SK-N-SH (cell line): ENCODE data around the gene RBM33. TPM values are rescaled to one million over a fixed set of nuclear protein-coding genes. Genes with fewer than 3 reads are reported as not detected.

Experiments
- CTCF ChIA-PET: fragments of 300-600, 350-600 bp; formaldehyde crosslinking; extraction: SDS; loops from one replicate; lab custom pipeline; 2021; lab: Yijun Ruan, JAX
- POLR2A ChIA-PET: fragments of 350-600 bp; sonication (Branson Sonifier 250); formaldehyde crosslinking; extraction: SDS; loops from one replicate; lab custom pipeline; 2020; ENCODE audit warnings: antibody characterized with exemption, inconsistent platforms; lab: Yijun Ruan, JAX
- DNase-seq: peaks from one replicate; pipeline ENCODE4 v3.0.0; 2012
- H2AFZ ChIP-seq: fragments of 200-600 bp; sonication (generic); 2 replicates; pipeline ENCODE4 v1.8.1; 2016; ENCODE audit warnings: antibody characterized with exemption, mild to moderate bottlenecking, low read depth
- H3F3A ChIP-seq: fragments of 200-600 bp; sonication (generic); replicated peaks from 2 replicates; pipeline ENCODE3; 2016; ENCODE audit warnings: antibody characterized with exemption, mild to moderate bottlenecking; ENCODE audit not compliant: insufficient read depth
- H3K27ac ChIP-seq, 2 experiments: fragments of 200-500 bp in 1 of 2; fragments of 200-600 bp in 1 of 2; sonication (Bioruptor generic) in 1 of 2; sonication (generic), shearing (Covaris generic) in 1 of 2; 2 replicates each; pipeline versions ENCODE4 v1.5.1 to v1.6.1; 2014 to 2016; ENCODE audit warnings: low read depth in 2 of 2, inconsistent platforms in 1 of 2, low read length in 1 of 2, mild to moderate bottlenecking in 1 of 2, mixed read lengths in 1 of 2
- H3K27me3 ChIP-seq: fragments of 200-600 bp; sonication (generic), shearing (Covaris generic); 2 replicates; pipeline ENCODE4 v1.6.1; 2016; ENCODE audit warnings: mixed run types; ENCODE audit not compliant: insufficient read depth
- H3K36me3 ChIP-seq, 2 experiments: fragments of 200-500 bp in 1 of 2; fragments of 200-600 bp in 1 of 2; sonication (Bioruptor generic) in 1 of 2; sonication (generic) in 1 of 2; replicated peaks in 1 of 2; 2 replicates each; pipeline versions ENCODE3 to v1.5.1; 2014 to 2016; ENCODE audit warnings: low read length in 1 of 2, mild to moderate bottlenecking in 1 of 2; ENCODE audit not compliant: insufficient read depth in 2 of 2, control insufficient read depth in 1 of 2
- H3K4me1 ChIP-seq, 2 experiments: fragments of 200-500 bp in 1 of 2; fragments of 200-600 bp in 1 of 2; sonication (Bioruptor generic) in 1 of 2; sonication (generic), shearing (Covaris generic) in 1 of 2; 2 replicates each; pipeline versions ENCODE4 v1.5.1 to v1.6.1; 2014 to 2016; ENCODE audit warnings: low read depth in 1 of 2, low read length in 1 of 2, mixed run types in 1 of 2; ENCODE audit not compliant: insufficient read depth in 2 of 2, control insufficient read depth in 1 of 2
- H3K4me2 ChIP-seq: fragments of 200-600 bp; sonication (generic), shearing (Covaris generic); 2 replicates; pipeline ENCODE4 v1.6.1; 2017; ENCODE audit warnings: mixed run types
- H3K4me3 ChIP-seq, 2 experiments: fragments of 200-500 bp in 1 of 2; fragments of 200-600 bp in 1 of 2; sonication (Bioruptor generic) in 1 of 2; sonication (generic), shearing (Covaris generic) in 1 of 2; 2 replicates each; pipeline versions ENCODE4 v1.5.1 to v1.8.1; 2014 to 2016; ENCODE audit warnings: low read depth in 2 of 2, inconsistent platforms in 1 of 2, low read length in 1 of 2, mild to moderate bottlenecking in 1 of 2, mixed read lengths in 1 of 2, moderate library complexity in 1 of 2
- H3K79me2 ChIP-seq: fragments of 200-600 bp; sonication (generic); 2 replicates; pipeline ENCODE4 v1.8.1; 2017; ENCODE audit warnings: mild to moderate bottlenecking; ENCODE audit not compliant: insufficient read depth
- H3K9ac ChIP-seq: fragments of 200-600 bp; sonication (generic); 2 replicates; pipeline ENCODE4 v1.6.1; 2017; ENCODE audit warnings: mixed run types
- H3K9me2 ChIP-seq: fragments of 200-600 bp; sonication (generic); 2 replicates; pipeline ENCODE4 v1.6.1; 2017; ENCODE audit warnings: mixed run types
- H3K9me3 ChIP-seq: fragments of 200-600 bp; sonication (generic); 2 replicates; pipeline ENCODE4 v1.6.1; 2017; ENCODE audit warnings: mixed run types, mild to moderate bottlenecking, moderate library complexity
- H4K20me1 ChIP-seq: fragments of 200-600 bp; sonication (generic); 2 replicates; pipeline ENCODE4 v1.6.1; 2017; ENCODE audit warnings: mild to moderate bottlenecking, mixed run types; ENCODE audit not compliant: insufficient read depth
- GABPA ChIP-seq: IDR thresholded peaks from 2 replicates; pipeline ENCODE4 v1.4.0; 2012; ENCODE audit warnings: low read depth, mild to moderate bottlenecking
- IRF3 ChIP-seq: fragments of 150-350 bp; IDR thresholded peaks from 2 replicates; pipeline ENCODE4 v1.6.1; 2016; ENCODE audit warnings: mild to moderate bottlenecking, low read depth, low read length
- JUND ChIP-seq: IDR thresholded peaks from 2 replicates; pipeline ENCODE4 v1.4.0; 2012
- MAX ChIP-seq: IDR thresholded peaks from 2 replicates; pipeline ENCODE4 v1.4.0; 2012; ENCODE audit warnings: low read depth
- NFIC ChIP-seq: IDR thresholded peaks from 2 replicates; pipeline ENCODE4 v1.4.0; 2012; ENCODE audit warnings: borderline replicate concordance
- NRF1 ChIP-seq: IDR thresholded peaks from 2 replicates; pipeline ENCODE4 v1.6.1; 2012; ENCODE audit warnings: low read depth, mild to moderate bottlenecking, low read length
- RAD21 ChIP-seq: IDR thresholded peaks from 2 replicates; pipeline ENCODE4 v1.6.1; 2012; ENCODE audit warnings: mild to moderate bottlenecking, low read length
- RCOR1 ChIP-seq: fragments of 150-350 bp; IDR thresholded peaks from 2 replicates; pipeline ENCODE4 v1.6.1; 2017; ENCODE audit warnings: antibody characterized with exemption, low read length
- REST ChIP-seq: IDR thresholded peaks from 2 replicates; pipeline ENCODE4 v1.6.1; 2012; ENCODE audit warnings: mild to moderate bottlenecking, low read depth, low read length, moderate library complexity
- RFX5 ChIP-seq: IDR thresholded peaks from 2 replicates; pipeline ENCODE4 v1.6.1; 2012; ENCODE audit warnings: mild to moderate bottlenecking, improper control_type of control experiment, low read length
- SMC3 ChIP-seq: IDR thresholded peaks from 2 replicates; pipeline ENCODE4 v1.6.1; 2012; ENCODE audit warnings: low read depth, low read length, improper control_type of control experiment
- TCF12 ChIP-seq: IDR thresholded peaks from 2 replicates; pipeline ENCODE4 v1.4.0; 2012
- WGBS: methylation state at CpG from one replicate; pipeline ENCODE4 v1.1.6; 2017; ENCODE audit warnings: low lambda C conversion rate; 5-methylcytosine and 5-hydroxymethylcytosine counted together
- polyA plus RNA-seq, 3 experiments: library from polyadenylated mRNA; depleted of rRNA; stranded (reverse); fragments of >200 nt; gene quantifications; 2 replicates each; pipeline ENCODE4 v1.2.3, GENCODE V29; 2012
- TF ChIP-seq, protein P1 (sequence below): IDR thresholded peaks from 2 replicates; pipeline ENCODE4 v1.4.0; 2012; ENCODE audit warnings: low read depth, borderline replicate concordance

Gene RBM33
- polyA plus RNA-seq, 1 of the 3 experiments (the other 2 are of a cell fraction), result 13.8 TPM

- Histone ChIP-seq H2AFZ (no peak overlapping the region), H3K79me2 (peaks cover 83% of the 10 kb centered on the region), H3K9ac (no peak overlapping the region), H3F3A (no peaks in the 10 kb centered on the region), H3K27me3 (no peaks in the 10 kb centered on the region), H3K9me3 (no peaks in the 10 kb centered on the region), H3K27ac (no peak overlapping the region), H4K20me1 (peaks cover 73% of the 10 kb centered on the region), H3K4me2 (no peak overlapping the region), H3K9me2 (no peaks in the 10 kb centered on the region), H3K36me3 (peaks cover 15 to 63% of the 10 kb centered on the region in 2 experiments), H3K4me3 (no peak overlapping the region), H3K4me1 (no peaks in the 10 kb centered on the region; a peak in 1 of 4 replicates)
- no peak for TF ChIP-seq RFX5
- no peak for TF ChIP-seq TCF12
- TF ChIP-seq NFIC, result no peak
- TF ChIP-seq JUND, result no peak
- TF ChIP-seq RAD21, result no peak
- TF ChIP-seq, protein P1, sequence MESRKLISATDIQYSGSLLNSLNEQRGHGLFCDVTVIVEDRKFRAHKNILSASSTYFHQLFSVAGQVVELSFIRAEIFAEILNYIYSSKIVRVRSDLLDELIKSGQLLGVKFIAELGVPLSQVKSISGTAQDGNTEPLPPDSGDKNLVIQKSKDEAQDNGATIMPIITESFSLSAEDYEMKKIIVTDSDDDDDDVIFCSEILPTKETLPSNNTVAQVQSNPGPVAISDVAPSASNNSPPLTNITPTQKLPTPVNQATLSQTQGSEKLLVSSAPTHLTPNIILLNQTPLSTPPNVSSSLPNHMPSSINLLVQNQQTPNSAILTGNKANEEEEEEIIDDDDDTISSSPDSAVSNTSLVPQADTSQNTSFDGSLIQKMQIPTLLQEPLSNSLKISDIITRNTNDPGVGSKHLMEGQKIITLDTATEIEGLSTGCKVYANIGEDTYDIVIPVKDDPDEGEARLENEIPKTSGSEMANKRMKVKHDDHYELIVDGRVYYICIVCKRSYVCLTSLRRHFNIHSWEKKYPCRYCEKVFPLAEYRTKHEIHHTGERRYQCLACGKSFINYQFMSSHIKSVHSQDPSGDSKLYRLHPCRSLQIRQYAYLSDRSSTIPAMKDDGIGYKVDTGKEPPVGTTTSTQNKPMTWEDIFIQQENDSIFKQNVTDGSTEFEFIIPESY, result no peak
- no peak for TF ChIP-seq SMC3
- no peak for TF ChIP-seq MAX
- no peak for TF ChIP-seq REST
- TF ChIP-seq GABPA, result no peak
- no peak for TF ChIP-seq IRF3
- TF ChIP-seq RCOR1, result no peak
- TF ChIP-seq NRF1, result no peak
- 98% methylated on average over 9 of the region's 9 CpGs for WGBS
- CTCF ChIA-PET, result interaction anchor here (0.7 to 31.7 kb wide), 4 partner anchors 11 to 165 kb away, joined by 3 to 470 read pairs (median 3); no protein-coding TSS in a partner anchor
- DNase-seq, result no peak
- POLR2A ChIA-PET, result no interaction called here
These were observed 111.9 kb downstream of the RBM33 start for GRCh38 chr7:155756322-155756721.
